Effector memory CD4-positive, alpha-beta T cell (primary cell): ENCODE results near the gene RNF38.
"Not testable (repeated sequence)": the region's sequence is repeated elsewhere in the genome, so short reads cannot be mapped to it uniquely, and the experiment has no call there.

ENCODE experiments used
- DNase-seq, 3 donors: peaks; one replicate each; pipeline ENCODE4 v3.0.0-alpha.2; 2020
- H3K27ac ChIP-seq: 2 replicates; pipeline ENCODE4 v1.7.0; 2013; ENCODE audit warnings: mild to moderate bottlenecking, low read length, moderate library complexity; ENCODE audit not compliant: insufficient read depth, poor library complexity, severe bottlenecking
- H3K27me3 ChIP-seq: replicated peaks from 2 replicates; pipeline ENCODE4 v1.7.0; 2013; ENCODE audit warnings: mild to moderate bottlenecking, low read length; ENCODE audit not compliant: insufficient read depth, control insufficient read depth, poor library complexity, severe bottlenecking
- H3K36me3 ChIP-seq: 2 replicates; pipeline ENCODE4 v1.7.0; 2013; ENCODE audit warnings: mild to moderate bottlenecking, low read length, moderate library complexity; ENCODE audit not compliant: control insufficient read depth, insufficient read depth
- H3K4me1 ChIP-seq: 2 replicates; pipeline ENCODE4 v1.7.0; 2013; ENCODE audit warnings: low read length, mild to moderate bottlenecking; ENCODE audit not compliant: control insufficient read depth, insufficient read depth, poor library complexity, severe bottlenecking
- H3K4me3 ChIP-seq: 2 replicates; pipeline ENCODE4 v1.7.0; 2013; ENCODE audit warnings: low read length, low read depth, mild to moderate bottlenecking; ENCODE audit not compliant: insufficient read depth, poor library complexity, severe bottlenecking
- H3K9me3 ChIP-seq: 2 replicates; pipeline ENCODE4 v1.7.0; 2013; ENCODE audit warnings: mild to moderate bottlenecking, low read length, moderate library complexity; ENCODE audit not compliant: control insufficient read depth

Gene RNF38

DNA sequence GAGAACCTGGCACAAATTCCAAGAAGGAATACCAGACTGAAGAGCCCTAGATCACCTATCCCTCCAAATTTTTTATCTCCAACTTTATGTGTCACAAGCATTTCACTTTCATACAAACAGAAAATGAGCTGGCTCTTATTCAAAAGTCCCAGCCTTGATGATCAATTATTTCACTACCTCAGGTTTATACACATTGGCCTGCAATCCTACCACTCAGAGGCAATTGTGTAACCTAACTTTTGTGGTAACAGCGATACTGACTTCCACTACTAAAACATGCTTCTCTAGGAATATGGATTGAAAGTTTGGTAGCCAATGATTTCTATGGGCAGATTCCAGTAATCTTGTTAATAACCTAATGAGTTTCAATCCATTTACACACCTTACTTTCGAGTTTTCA, 10.5 kb downstream of the RNF38 start:
- Histone ChIP-seq H3K27me3 (no peaks in the 10 kb centered on the region), H3K36me3 (peaks cover 5% of the 10 kb centered on the region), H3K27ac (no peak overlapping the region), H3K4me1 (peaks cover 4% of the 10 kb centered on the region), H3K4me3 (no peak overlapping the region), H3K9me3 (no peaks in the 10 kb centered on the region)
- no peak for DNase-seq

- not testable (repeated sequence) for DNase-seq, H3K9me3 ChIP-seq, H3K27ac ChIP-seq, H3K4me3 ChIP-seq, H3K27me3 ChIP-seq, H3K4me1 ChIP-seq, H3K36me3 ChIP-seq
These were observed 13.6 kb downstream of the RNF38 start for GRCh38 chr9:36386396-36386965.

DNA sequence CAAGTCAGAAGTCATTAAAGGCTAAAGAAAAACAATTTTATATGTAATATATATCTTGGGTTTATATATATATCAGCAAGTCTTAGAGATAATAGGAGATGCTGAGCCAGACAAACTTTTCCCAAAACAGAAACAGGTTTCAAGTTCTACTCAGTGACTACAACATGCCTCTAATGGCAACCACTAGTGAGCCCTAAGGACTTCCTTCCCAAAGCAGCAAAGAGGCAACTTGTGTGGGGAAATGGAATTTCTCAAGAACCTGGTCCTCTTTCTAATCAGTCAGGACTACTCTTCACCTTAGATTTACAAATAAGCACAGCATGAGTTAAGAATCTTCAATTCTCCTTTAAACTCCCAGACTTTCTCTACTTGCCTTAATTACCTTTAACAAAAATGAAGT, 17.6 kb downstream of the RNF38 start:
- no peak for DNase-seq
- H3K4me3 ChIP-seq = no peak overlapping the region
- H3K27me3 ChIP-seq = no peaks in the 10 kb centered on the region
- peaks cover 3% of the 10 kb centered on the region for H3K36me3 ChIP-seq
- no peak overlapping the region for H3K27ac ChIP-seq
- H3K9me3 ChIP-seq = no peaks in the 10 kb centered on the region
- H3K4me1 ChIP-seq = peaks cover 4% of the 10 kb centered on the region

- Histone ChIP-seq H3K27ac (no peak overlapping the region), H3K4me3 (no peak overlapping the region), H3K9me3 (no peaks in the 10 kb centered on the region), H3K4me1 (no peaks in the 10 kb centered on the region), H3K27me3 (no peaks in the 10 kb centered on the region), H3K36me3 (peaks cover 33% of the 10 kb centered on the region)
- no peak for DNase-seq
These were observed 35.5 kb downstream of the RNF38 start for GRCh38 chr9:36364577-36364976.

GRCh38 chr9:36363448-36363847, 36.6 kb downstream of the RNF38 start:
- no peaks in the 10 kb centered on the region for H3K27me3 ChIP-seq
- no peak overlapping the region for H3K4me3 ChIP-seq
- H3K4me1 ChIP-seq = no peaks in the 10 kb centered on the region
- H3K36me3 ChIP-seq = peaks cover 22% of the 10 kb centered on the region
- no peaks in the 10 kb centered on the region for H3K9me3 ChIP-seq
- H3K27ac ChIP-seq = no peak overlapping the region
- DNase-seq = no peak

DNA sequence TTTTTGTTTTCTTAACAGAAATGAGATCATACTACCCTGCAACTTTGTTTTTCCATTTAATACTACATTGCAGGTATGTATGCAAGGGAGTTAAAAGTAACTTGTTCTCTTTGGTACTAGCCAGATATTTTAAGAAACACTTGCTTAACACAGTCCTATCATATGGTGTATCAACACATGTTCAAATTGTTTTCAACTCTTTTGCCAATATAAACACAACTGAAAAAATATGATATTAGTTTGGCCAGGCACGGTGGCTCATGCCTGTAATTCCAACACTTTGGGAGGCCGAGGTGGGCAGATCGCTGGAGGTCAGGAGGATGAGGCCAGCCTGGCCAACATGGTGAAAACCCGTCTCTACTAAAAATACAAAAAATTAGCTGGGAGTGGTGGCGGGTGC, 41.6 kb downstream of the RNF38 start:
- DNase-seq = no peak
- H3K36me3 ChIP-seq = peaks cover 28% of the 10 kb centered on the region
- no peaks in the 10 kb centered on the region for H3K4me1 ChIP-seq
- H3K27ac ChIP-seq = no peak overlapping the region
- no peak overlapping the region for H3K4me3 ChIP-seq
- no peaks in the 10 kb centered on the region for H3K9me3 ChIP-seq
- no peaks in the 10 kb centered on the region for H3K27me3 ChIP-seq

GRCh38 chr9:36357639-36358038, 42.4 kb downstream of the RNF38 start:
- H3K9me3 ChIP-seq = no peaks in the 10 kb centered on the region
- no peaks in the 10 kb centered on the region for H3K27me3 ChIP-seq
- no peak for DNase-seq
- H3K36me3 ChIP-seq = peaks cover 36% of the 10 kb centered on the region
- H3K4me3 ChIP-seq = no peak overlapping the region
- H3K27ac ChIP-seq = no peak overlapping the region
- no peaks in the 10 kb centered on the region for H3K4me1 ChIP-seq

- Histone ChIP-seq H3K36me3 (peaks cover 71% of the 10 kb centered on the region), H3K9me3 (no peaks in the 10 kb centered on the region), H3K4me1 (no peaks in the 10 kb centered on the region), H3K4me3 (no peak overlapping the region), H3K27ac (no peak overlapping the region), H3K27me3 (no peaks in the 10 kb centered on the region)
- DNase-seq = no peak
These were observed 53.5 kb downstream of the RNF38 start for GRCh38 chr9:36346569-36346968.

DNA sequence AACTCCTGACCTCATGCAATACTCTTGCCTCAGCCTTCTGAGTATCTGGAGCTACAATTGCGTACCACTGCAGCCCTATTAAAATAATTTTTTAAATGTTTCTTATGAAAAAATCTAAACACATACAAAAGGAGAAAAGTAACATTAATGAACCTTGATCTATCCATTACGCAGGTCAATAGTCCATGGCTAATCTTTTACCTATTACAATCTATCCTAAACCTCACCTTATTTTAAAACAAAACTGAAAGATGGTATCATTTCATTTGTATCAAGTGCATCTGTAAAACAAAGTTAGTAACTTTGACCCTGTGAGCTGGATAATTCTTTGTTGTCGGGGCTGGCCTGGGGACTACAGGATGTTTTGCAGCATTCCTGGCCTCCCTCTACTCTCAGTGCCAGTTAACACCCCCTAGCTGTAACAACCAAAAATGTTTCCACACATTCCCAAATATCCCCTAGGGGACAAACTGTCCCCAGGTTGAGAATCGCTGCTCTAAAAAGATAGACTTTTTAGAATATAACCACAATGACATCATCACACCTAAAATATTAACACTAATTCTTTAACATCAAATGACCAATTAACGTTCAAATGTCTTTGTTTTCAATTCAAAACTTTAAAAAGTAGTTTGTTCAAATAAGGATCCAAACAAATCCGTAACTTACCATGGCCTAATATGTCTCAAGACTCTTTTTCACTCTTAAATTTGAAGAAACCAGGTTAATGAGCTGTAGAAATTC, 54.8 kb downstream of the RNF38 start:
- Histone ChIP-seq H3K9me3 (no peaks in the 10 kb centered on the region), H3K4me1 (no peaks in the 10 kb centered on the region), H3K27ac (no peak overlapping the region), H3K27me3 (no peaks in the 10 kb centered on the region), H3K36me3 (peaks cover 71% of the 10 kb centered on the region), H3K4me3 (no peak overlapping the region)
- no peak for DNase-seq

GRCh38 chr9:36341936-36342577, 58.0 kb downstream of the RNF38 start:
- Histone ChIP-seq H3K36me3 (peaks cover 78% of the 10 kb centered on the region), H3K27me3 (no peaks in the 10 kb centered on the region), H3K4me1 (no peaks in the 10 kb centered on the region), H3K9me3 (no peaks in the 10 kb centered on the region), H3K4me3 (no peak overlapping the region), H3K27ac (no peak overlapping the region)
- no peak for DNase-seq
